SK-N-MC (cell line): Measurements from ENCODE around the gene STX17.
"Not testable (repeated sequence)": the region's sequence is repeated elsewhere in the genome, so short reads cannot be mapped to it uniquely, and the experiment has no call there.

Source experiments
- EZH2 ChIP-seq: fragments of 200-600 bp; sonication (generic); IDR thresholded peaks from one replicate; pipeline ENCODE4 v1.6.1; 2017; ENCODE audit warnings: antibody characterized with exemption
- POLR2AphosphoS5 ChIP-seq: IDR thresholded peaks from 2 replicates; pipeline ENCODE4 v1.6.1; 2012; ENCODE audit warnings: mild to moderate bottlenecking, low read depth, low read length, borderline replicate concordance

GRCh38 chr9:99990508-99990907, 84.1 kb downstream of the STX17 start:
- not testable (repeated sequence) for TF ChIP-seq POLR2AphosphoS5, EZH2
